ENCODE results near the gene CEND1.

CEND1 gene

GRCh38 chr11:770642-771616, 19.0 kb downstream of the CEND1 start:
- DNase-seq (ENCODE audit: low read depth): no peak
- no peak overlapping the region for H3K4me3 ChIP-seq (ENCODE audit: low read depth, low read length)
- no peak for TF ChIP-seq MYC (IDR thresholded peaks at IDR 0.05; ENCODE audit: low read depth, low read length)
- no peak for TF ChIP-seq CTCF (IDR thresholded peaks at IDR 0.05; ENCODE audit: low read depth, low read length)
- no peak for TF ChIP-seq POLR2A (IDR thresholded peaks at IDR 0.05; ENCODE audit: extremely low read depth, insufficient read length)
- no peak for TF ChIP-seq MAX (IDR thresholded peaks at IDR 0.05; ENCODE audit: low read depth, low read length)

- no peak for TF ChIP-seq CTCF (IDR thresholded peaks at IDR 0.05; ENCODE audit: low read depth, low read length)
- no peak for TF ChIP-seq MYC (IDR thresholded peaks at IDR 0.05; ENCODE audit: low read depth, low read length)
- TF ChIP-seq POLR2A (IDR thresholded peaks at IDR 0.05; ENCODE audit: extremely low read depth, insufficient read length): no peak
- TF ChIP-seq MAX (IDR thresholded peaks at IDR 0.05; ENCODE audit: low read depth, low read length): no peak
- no peak overlapping the region for H3K4me3 ChIP-seq (ENCODE audit: low read depth, low read length)
- no peak for DNase-seq (ENCODE audit: low read depth)
Observed at GRCh38 chr11:769887-770641, 19.8 kb downstream of the CEND1 start.

- no peak for TF ChIP-seq MYC (IDR thresholded peaks at IDR 0.05; ENCODE audit: low read depth, low read length)
- TF ChIP-seq MAX (IDR thresholded peaks at IDR 0.05; ENCODE audit: low read depth, low read length): no peak
- no peak for TF ChIP-seq POLR2A (IDR thresholded peaks at IDR 0.05; ENCODE audit: extremely low read depth, insufficient read length)
- TF ChIP-seq CTCF (IDR thresholded peaks at IDR 0.05; ENCODE audit: low read depth, low read length): no peak
- no peak for DNase-seq (ENCODE audit: low read depth)
- H3K4me3 ChIP-seq (ENCODE audit: low read depth, low read length): no peak overlapping the region
Observed at GRCh38 chr11:767238-767637, 22.7 kb downstream of the CEND1 start.

GRCh38 chr11:766936-767210, 23.0 kb downstream of the CEND1 start:
- TF ChIP-seq POLR2A (IDR thresholded peaks at IDR 0.05; ENCODE audit: extremely low read depth, insufficient read length) (no peak), CTCF (IDR thresholded peaks at IDR 0.05; ENCODE audit: low read depth, low read length) (no peak), MYC (IDR thresholded peaks at IDR 0.05; ENCODE audit: low read depth, low read length) (no peak), MAX (IDR thresholded peaks at IDR 0.05; ENCODE audit: low read depth, low read length) (no peak)
- DNase-seq (ENCODE audit: low read depth): no peak
- no peak overlapping the region for H3K4me3 ChIP-seq (ENCODE audit: low read depth, low read length)

GRCh38 chr11:766106-766935, 23.6 kb downstream of the CEND1 start:
- H3K4me3 ChIP-seq (ENCODE audit: low read depth, low read length): no peak overlapping the region
- DNase-seq (ENCODE audit: low read depth): no peak

More at GRCh38 chr11:766106-766935, 23.6 kb downstream of the CEND1 start:
- TF ChIP-seq MAX (IDR thresholded peaks at IDR 0.05; ENCODE audit: low read depth, low read length) (no peak), MYC (IDR thresholded peaks at IDR 0.05; ENCODE audit: low read depth, low read length) (no peak), CTCF (IDR thresholded peaks at IDR 0.05; ENCODE audit: low read depth, low read length) (no peak), POLR2A (IDR thresholded peaks at IDR 0.05; ENCODE audit: extremely low read depth, insufficient read length) (no peak)
